SKM-1 (cell line): Measurements from ENCODE around the gene ZXDA.
"Not testable (repeated sequence)": the region's sequence is repeated elsewhere in the genome, so short reads cannot be mapped to it uniquely, and the experiment has no call there.

Source experiments
- DNase-seq: peaks from one replicate; lab custom pipeline; 2025; ENCODE audit not compliant: unreplicated experiment; lab: John Stamatoyannopoulos, UW

The ZXDA gene

GRCh38 chrX:57910287-57910912 is at the start of gene ZXDA:
TSS of gene ZXDA (minus strand) at chrX:57910458. CDS start at chrX:57910420, 38 bp downstream.
- not testable (repeated sequence) for DNase-seq

GRCh38 chrX:57952320-57952678 is 42.0 kb upstream of the ZXDA start:
- no peak for DNase-seq

GRCh38 chrX:57951666-57952319 is 41.5 kb upstream of the ZXDA start:
- no peak for DNase-seq

DNA sequence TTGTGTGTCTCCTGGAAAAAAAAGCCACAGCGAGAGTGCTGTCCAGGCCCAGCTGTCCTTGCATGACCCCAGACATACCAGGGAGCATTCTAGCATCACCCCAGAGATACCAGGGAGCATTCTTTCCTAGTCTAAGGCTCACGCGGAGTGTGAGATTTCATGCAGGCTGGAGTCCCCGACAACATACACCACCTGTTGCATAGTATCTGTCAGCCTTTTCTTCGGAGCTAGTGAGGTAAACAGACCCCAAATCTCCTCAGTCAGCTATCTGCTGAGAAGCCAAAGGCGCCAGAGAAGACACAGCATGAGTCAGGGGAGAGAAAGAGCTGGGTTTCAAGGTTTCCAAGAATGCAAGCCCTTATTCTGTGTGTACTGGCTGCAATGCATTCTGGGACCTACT is 23.1 kb upstream of the ZXDA start:
- no peak for DNase-seq

DNA sequence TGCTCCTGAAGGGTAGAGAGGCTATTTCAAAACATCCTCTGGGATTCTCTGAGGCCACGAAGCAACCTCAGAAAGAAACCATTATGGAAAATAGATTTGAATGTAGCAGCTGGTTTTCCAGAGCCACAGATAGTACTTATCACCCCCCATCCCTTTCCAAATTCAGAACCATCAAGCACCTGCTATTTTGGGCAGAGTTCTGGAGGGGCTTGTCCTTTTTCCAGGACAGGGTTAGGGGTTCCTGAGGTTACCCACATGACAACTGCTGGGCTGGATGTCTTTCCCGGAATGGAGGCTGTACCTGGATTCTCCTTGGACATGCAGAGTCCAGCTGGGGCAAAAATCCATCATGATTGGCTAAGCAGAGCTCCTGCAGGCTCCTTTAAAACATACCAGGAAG is 22.0 kb upstream of the ZXDA start:
- DNase-seq = no peak

DNA sequence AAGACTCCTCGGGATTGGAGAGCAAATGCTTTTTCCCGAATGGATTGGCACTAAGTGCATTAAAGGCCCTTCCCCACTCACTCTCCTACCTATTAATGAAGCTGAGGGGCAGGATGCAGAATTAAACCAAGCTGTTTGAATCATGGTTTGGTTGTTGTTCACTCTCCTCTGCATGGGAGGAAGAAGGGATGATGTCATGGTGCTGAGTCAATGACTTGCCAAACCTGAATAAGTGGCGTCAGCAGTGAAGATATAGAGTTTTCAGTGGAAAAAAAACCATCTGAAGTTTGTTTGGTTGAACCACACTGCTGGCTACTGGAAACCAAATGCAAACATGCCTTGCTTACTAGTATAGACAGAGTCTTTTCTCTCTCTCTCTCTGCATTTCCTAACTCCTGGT is 19.8 kb upstream of the ZXDA start:
- no peak for DNase-seq

DNA sequence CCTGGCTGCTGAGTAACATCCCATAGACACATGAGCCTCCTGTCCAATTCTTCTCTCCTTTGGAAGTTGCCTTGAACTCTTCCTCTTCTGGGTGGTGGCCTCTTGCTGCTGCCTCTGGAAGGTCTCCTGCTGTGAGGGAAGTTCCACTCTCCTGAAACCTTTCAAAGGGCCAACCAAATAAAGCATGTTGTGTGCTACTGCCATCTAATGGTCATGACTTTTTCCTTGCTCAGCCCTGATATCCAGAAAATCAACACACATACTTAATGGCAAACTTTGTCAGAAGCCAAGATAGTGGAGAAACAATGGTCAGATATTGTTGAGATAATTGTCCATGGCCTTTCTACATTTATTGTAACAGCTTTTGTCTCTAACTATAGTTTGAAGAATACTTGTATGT is 19.1 kb upstream of the ZXDA start:
- no peak for DNase-seq

DNA sequence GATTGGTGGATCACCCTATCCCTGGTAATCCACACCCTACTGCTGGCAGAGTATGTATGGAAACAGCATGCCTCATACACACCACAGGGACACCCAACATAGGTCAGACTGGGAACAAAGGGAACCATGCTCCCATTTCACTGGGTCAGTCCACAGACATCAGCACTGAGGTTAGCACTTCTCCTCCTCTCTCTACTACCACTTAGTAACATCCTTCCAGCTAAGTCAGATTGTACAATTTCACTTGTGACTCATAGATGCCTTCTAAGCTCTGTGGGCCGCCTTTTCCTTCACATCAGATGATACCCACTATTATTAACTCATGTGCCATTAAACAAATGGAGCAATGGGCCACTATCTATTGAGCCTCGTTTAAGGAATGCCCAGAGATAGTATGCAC is 15.5 kb upstream of the ZXDA start:
- no peak for DNase-seq

- no peak for DNase-seq
These were observed 8.6 kb upstream of the ZXDA start for GRCh38 chrX:57918750-57919436.

- no peak for DNase-seq
These were observed 5.4 kb upstream of the ZXDA start for GRCh38 chrX:57915680-57916079.

DNA sequence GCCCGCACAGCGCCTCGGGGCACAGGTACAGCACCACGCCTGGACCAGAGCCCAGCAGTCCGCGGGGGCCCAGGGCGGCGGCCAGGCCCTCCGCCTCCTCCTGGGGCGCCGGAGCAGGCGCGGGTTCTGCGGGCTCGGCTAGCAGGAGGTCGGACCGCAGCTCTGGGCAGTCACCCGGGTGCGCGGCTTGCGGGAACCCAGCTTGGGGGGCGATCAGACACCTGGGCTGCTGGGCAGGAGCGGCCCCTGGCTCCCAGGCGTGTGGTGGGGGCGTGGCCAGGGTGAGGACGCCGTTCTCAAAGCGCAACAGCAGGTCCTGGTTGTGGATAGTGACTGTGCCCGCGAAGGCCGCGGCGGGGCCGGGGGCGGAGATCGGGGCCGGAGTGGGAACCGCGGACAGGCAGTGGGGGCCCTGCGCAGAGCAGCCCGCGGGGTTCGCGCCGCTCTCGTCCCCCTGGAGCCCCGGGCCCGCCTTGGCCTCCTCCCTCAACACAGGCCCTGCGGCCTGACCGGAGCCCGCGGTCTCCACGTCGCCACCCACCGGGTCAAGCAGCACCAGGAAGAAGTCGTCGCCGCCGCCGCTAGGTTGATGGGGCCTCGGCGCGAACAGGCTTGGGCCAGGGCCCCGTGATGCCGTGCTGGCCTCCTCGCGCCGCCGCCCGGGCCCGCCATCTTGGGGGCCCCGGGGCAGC is 517 bp downstream of the ZXDA start:
- not testable (repeated sequence) for DNase-seq

DNA sequence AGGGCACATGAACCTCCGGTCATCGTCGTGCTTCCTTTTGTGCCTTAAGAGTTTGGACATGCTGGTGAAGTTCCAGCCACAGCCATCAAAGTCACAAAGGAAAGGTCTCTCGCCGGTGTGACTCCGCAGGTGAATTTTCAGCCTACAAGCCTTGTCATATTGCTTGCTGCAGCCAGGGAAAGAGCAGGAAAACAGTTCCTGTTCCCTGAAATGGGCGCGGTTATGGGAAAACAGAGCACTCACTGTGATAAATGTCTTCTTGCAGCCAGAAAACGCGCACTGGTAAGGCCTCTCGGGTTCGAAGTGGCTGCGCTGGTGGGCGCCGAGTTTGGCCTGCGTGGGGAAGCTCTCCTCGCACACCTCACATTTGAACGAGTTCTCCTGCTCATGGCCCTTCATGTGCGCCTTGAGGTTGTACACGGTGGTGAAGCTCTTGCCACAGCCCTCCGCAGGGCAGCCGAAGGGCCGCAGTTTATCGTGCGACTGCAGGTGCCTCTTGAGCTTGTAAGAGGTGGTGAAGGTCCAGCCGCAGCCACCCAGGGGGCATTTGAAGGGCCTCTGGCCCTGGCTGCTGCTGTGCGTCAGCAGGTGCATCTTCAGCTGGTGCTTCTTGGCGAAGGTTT is 1.2 kb downstream of the ZXDA start:
- DNase-seq = not testable (repeated sequence)

DNA sequence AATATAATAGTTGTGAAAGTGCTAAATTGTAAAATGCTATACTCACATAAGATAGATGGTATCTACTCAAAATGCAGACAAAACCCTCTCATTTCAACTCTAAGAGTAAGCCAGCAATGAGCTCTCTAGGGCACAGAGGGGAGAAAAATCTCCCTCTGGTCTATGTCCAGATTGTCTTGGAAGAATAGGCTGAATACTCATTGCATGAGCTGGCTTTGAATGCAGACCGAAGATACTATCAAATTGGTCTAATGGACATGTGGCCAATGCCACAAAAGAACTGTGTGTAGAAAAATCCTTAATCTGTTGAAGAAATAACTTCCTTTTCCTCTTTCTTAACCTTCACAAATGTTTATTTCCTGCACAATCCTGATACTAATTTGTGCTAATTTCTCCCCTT is 3.5 kb downstream of the ZXDA start:
- no peak for DNase-seq

DNA sequence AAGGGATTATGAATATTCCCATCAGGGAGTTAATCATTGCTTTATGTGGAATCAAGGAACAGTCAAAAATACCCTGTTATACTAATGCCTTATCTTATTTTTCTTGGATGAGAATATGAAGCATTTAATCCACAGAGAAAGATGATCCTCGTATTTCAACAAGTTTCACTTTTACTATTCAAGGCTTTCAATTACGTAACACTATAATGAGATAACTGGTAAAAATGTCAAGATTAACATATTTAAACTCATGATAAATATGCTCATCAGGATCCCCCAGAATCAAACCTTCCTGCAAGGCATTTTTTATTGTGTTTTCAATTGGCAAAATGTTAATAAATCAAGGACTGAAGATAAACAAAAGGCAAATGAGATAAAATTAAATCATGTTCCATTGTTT is 5.1 kb downstream of the ZXDA start:
- no peak for DNase-seq

- no peak for DNase-seq
These were observed 5.9 kb downstream of the ZXDA start for GRCh38 chrX:57904176-57904880.

- DNase-seq = no peak
These were observed 7.6 kb downstream of the ZXDA start for GRCh38 chrX:57902633-57903032.

DNA sequence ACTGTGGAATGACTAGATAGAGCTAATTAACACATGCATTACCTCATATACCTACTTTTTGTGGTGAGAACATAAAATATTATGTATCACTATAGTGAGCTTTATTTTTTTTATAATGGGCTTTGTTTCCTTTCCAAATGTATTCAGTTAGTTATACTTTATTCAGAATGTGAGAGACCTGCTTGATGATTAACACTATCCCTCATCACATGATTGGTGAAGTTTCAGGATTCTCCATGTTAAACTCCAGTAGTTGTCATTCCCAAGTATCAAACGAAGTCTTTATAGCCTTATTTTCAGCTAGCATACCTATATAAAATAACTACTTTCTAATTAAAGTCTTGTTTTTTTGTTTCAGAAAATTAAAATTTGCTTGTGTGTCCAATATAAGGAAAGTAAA is 8.8 kb downstream of the ZXDA start:
- DNase-seq = no peak

DNA sequence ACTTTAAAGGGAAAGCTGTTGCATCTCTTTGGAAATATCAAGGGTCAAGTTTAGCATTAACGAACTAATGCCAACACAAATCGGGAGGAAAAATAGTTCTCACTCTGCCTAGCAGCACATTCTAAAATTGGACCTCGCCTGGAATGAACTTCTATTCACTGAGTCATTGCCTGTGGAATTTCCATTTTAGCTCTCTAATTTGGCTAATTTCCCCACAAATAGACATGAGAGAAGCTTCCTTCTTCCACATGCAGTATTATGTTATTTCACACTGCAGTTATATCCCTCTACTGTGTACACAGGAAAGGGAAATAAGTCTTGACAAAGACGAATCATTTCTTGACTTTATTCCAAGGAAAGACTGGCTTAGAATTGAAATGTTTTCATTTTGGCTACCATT is 9.3 kb downstream of the ZXDA start:
- no peak for DNase-seq

GRCh38 chrX:57899906-57900305 is 10.4 kb downstream of the ZXDA start:
- no peak for DNase-seq

GRCh38 chrX:57899064-57899463 is 11.2 kb downstream of the ZXDA start:
- no peak for DNase-seq

- no peak for DNase-seq
These were observed 38.8 kb downstream of the ZXDA start for GRCh38 chrX:57871463-57871862.
